Fibroblast of villous mesenchyme (primary cell): Measurements from ENCODE around the gene FAT2. TPM values are rescaled to one million over a fixed set of nuclear protein-coding genes. Genes with fewer than 3 reads are reported as not detected.

Source experiments
- DNase-seq: peaks from one replicate; pipeline ENCODE4 v3.0.0-alpha.2; 2010; ENCODE audit warnings: low read depth
- H3K4me3 ChIP-seq: 2 replicates; pipeline ENCODE4 v1.5.1; 2011; ENCODE audit warnings: low read depth, mild to moderate bottlenecking, low read length
- CTCF ChIP-seq: IDR thresholded peaks from 2 replicates; pipeline ENCODE4 v1.5.1; 2012; ENCODE audit warnings: low read depth, mild to moderate bottlenecking, low read length; ENCODE audit not compliant: insufficient read depth
- total RNA-seq: library from RNA; depleted of rRNA; stranded (reverse); fragments of >200 nt; gene quantifications from 2 replicates; pipeline ENCODE4 v1.2.3, GENCODE V29; 2012

The FAT2 gene
- total RNA-seq, 1 donor: under 0.01 TPM

- no peak for DNase-seq
- no peak overlapping the region for H3K4me3 ChIP-seq
- TF ChIP-seq CTCF: no peak
Observed at GRCh38 chr5:151570058-151570457, 21.1 kb downstream of the FAT2 start.

- no peak overlapping the region for H3K4me3 ChIP-seq
- DNase-seq: no peak
- TF ChIP-seq CTCF: no peak
Observed at GRCh38 chr5:151569132-151570046, 21.7 kb downstream of the FAT2 start.

GRCh38 chr5:151568036-151568435, 23.1 kb downstream of the FAT2 start:
- H3K4me3 ChIP-seq: no peak overlapping the region
- DNase-seq: no peak
- no peak for TF ChIP-seq CTCF

GRCh38 chr5:151565971-151566370, 25.2 kb downstream of the FAT2 start:
- TF ChIP-seq CTCF: no peak
- no peak for DNase-seq

GRCh38 chr5:151562019-151562707, 29.0 kb downstream of the FAT2 start:
- DNase-seq: no peak
- no peak overlapping the region for H3K4me3 ChIP-seq
- no peak for TF ChIP-seq CTCF

More at GRCh38 chr5:151565971-151566370, 25.2 kb downstream of the FAT2 start:
- no peak overlapping the region for H3K4me3 ChIP-seq

- H3K4me3 ChIP-seq: no peak overlapping the region
- TF ChIP-seq CTCF: no peak
- DNase-seq: no peak
Observed at GRCh38 chr5:151557951-151558350, 33.2 kb downstream of the FAT2 start.
